GM12892 (cell line): Measurements from ENCODE around the gene RASGRP1.

Experiments
- POLR2A ChIP-seq: IDR thresholded peaks from 2 replicates; pipeline ENCODE4 v1.6.1; 2011; ENCODE audit warnings: low read depth, low read length, control low read depth
- POLR2AphosphoS5 ChIP-seq: IDR thresholded peaks from 2 replicates; pipeline ENCODE4 v1.6.1; 2011; ENCODE audit warnings: low read depth, low read length, control low read depth

DNA sequence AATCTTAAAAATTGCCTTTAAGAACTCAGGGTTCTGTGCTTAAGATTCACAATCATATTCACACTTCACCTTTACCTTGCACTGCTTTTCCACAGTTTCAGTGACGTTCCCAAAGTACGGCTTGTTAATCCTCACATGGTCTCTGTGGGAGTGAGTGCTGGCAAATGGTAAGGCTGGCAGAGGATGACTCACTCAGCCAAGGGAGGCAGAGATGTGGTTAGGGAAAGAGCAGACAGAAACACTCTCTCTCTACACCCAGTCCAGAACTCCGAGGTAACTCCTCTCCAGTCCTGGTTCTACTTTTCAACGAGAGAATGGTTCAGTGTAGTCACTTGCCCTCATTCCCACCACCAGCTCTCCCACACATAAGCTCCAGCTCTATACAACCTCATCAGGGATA, 33.1 kb downstream of the RASGRP1 start:
- no peak for TF ChIP-seq POLR2AphosphoS5
- TF ChIP-seq POLR2A: no peak
